ENCODE measurements around the gene PPP6C. TPM values are rescaled to one million over a fixed set of nuclear protein-coding genes. Genes with fewer than 3 reads are reported as not detected.

PPP6C gene
- total and polyA plus RNA-seq, 2 of the 13 experiments (the other 11 are each of a cell fraction or from before 2014, with no cell fraction given) = 18.5 to 20.9 TPM

- TF ChIP-seq MYPOP (CRISPR knock-in tag; IDR thresholded peaks at IDR 0.05) (peak; percentile 83; the same call in 1 of the 2 replicates), ZBTB39 (CRISPR knock-in tag; IDR thresholded peaks at IDR 0.05) (0 out of 2 replicates have a peak, but pooled peaks have one; percentile 18), CEBPB (IDR thresholded peaks at IDR 0.05; ENCODE audit: borderline replicate concordance, low read depth, low read length) (no peak), FOXO4 (CRISPR knock-in tag; conservative IDR thresholded peaks at IDR 0.05) (no peak), ZNF138 (CRISPR knock-in tag; IDR thresholded peaks at IDR 0.05; ENCODE audit: low read depth) (no peak), CTCF (CRISPR knock-in tag; IDR thresholded peaks at IDR 0.05) (peak; percentile 93), ZSCAN12 (CRISPR knock-in tag; IDR thresholded peaks at IDR 0.05) (0 out of 2 replicates have a peak, but pooled peaks have one; percentile 30), ZNF329 (CRISPR knock-in tag; IDR thresholded peaks at IDR 0.05; ENCODE audit: low read depth) (0 out of 2 replicates have a peak, but pooled peaks have one; percentile 60), HNRNPLL (IDR thresholded peaks at IDR 0.05; ENCODE audit: low read depth, low read length, poor library complexity, severe bottlenecking) (peak; percentile 77), NCOA2 (CRISPR knock-in tag; IDR thresholded peaks at IDR 0.05) (peak; percentile 61), SIN3B (IDR thresholded peaks at IDR 0.05; ENCODE audit: low read length) (no peak), MLXIP (CRISPR knock-in tag; IDR thresholded peaks at IDR 0.05; ENCODE audit: borderline replicate concordance) (no peak), REPIN1 (CRISPR knock-in tag; IDR thresholded peaks at IDR 0.05; ENCODE audit: borderline replicate concordance, low read depth) (peak; percentile 93), TEF (CRISPR knock-in tag; IDR thresholded peaks at IDR 0.05) (no peak), ZSCAN29 (CRISPR knock-in tag; conservative IDR thresholded peaks at IDR 0.05) (no peak), ZNF644 (CRISPR knock-in tag; IDR thresholded peaks at IDR 0.05; ENCODE audit: low read depth) (no peak)
Measured at GRCh38 chr9:125189361-125190289, at the start of gene PPP6C (continued).
